Measurements from ENCODE around the gene HPCAL1.

HPCAL1 gene

GRCh38 chr2:10322973-10323372 is 20.3 kb downstream of the HPCAL1 start:
- POLR2A ChIA-PET: no interaction called here
- H3K27ac ChIP-seq (ENCODE audit: insufficient read depth in 1 of 2, low read depth in 1 of 2, low read length in 2 of 2, poor library complexity in 1 of 2, severe bottlenecking in 2 of 2): no peak overlapping the region
- H3K36me3 ChIP-seq (ENCODE audit: control insufficient read depth in 4 of 4, insufficient read depth in 4 of 4, low read length in 3 of 4): peaks cover 2 to 8% (median 6%) of the 10 kb centered on the region in 4 experiments
- peaks cover 0 to 22% (median 11%) of the 10 kb centered on the region in 4 experiments for H3K4me1 ChIP-seq (ENCODE audit: control extremely low read depth in 1 of 4, control insufficient read depth in 4 of 4, insufficient read depth in 4 of 4, low read length in 3 of 4)
- no peak overlapping the region for H3K4me3 ChIP-seq (ENCODE audit: control insufficient read depth in 1 of 7, extremely low read depth in 1 of 7, insufficient read depth in 4 of 7, low read depth in 2 of 7, low read length in 6 of 7)
- DNase-seq: no peak
- WGBS (ENCODE audit: insufficient coverage): 95% methylated on average over 12 of the region's 13 CpGs
- CTCF ChIA-PET: interaction anchor here (0.6 to 2.2 kb wide), 7 partner anchors 9 to 112 kb away, joined by 3 to 6 read pairs (median 4); partner anchors contain the start of gene HPCAL1
- peaks cover 0 to 18% (median 0%) of the 10 kb centered on the region in 5 experiments for H3K9me3 ChIP-seq (ENCODE audit: control extremely low read depth in 1 of 5, control insufficient read depth in 4 of 5, insufficient read depth in 2 of 5, low read depth in 1 of 5, low read length in 4 of 5)
- H3K27me3 ChIP-seq (replicated peaks in 2 of 5; ENCODE audit: control insufficient read depth in 4 of 5, insufficient read depth in 5 of 5, low read length in 4 of 5): no peaks in the 10 kb centered on the region

DNA sequence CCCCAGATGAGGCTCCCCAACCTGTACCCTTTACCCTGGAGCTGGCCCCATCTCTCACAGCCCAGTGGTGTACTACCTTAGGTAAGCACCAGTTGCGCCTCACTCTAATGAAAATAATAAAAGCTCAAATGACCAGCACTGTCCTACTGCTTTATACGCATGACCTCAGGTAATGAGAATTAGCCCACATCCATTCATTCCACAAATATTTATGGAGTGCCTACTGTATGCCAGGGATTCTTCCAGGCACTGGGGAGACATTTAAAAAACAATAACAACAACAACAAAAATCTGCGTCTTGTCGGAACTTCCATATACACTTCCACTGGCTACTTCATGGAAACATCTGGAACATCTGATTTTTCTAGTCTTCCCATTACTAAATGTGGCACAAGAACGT is 20.8 kb downstream of the HPCAL1 start:
- ChIA-PET CTCF (interaction anchor here (1.0 to 2.2 kb wide), 5 partner anchors 9 to 112 kb away, joined by 3 to 6 read pairs (median 4); partner anchors contain the start of gene HPCAL1), POLR2A (no interaction called here)
- peaks cover 0 to 28% (median 16%) of the 10 kb centered on the region in 4 experiments for H3K4me1 ChIP-seq (ENCODE audit: control extremely low read depth in 1 of 4, control insufficient read depth in 4 of 4, insufficient read depth in 4 of 4, low read length in 3 of 4)
- H3K36me3 ChIP-seq (ENCODE audit: control insufficient read depth in 4 of 4, insufficient read depth in 4 of 4, low read length in 3 of 4): peaks cover 2 to 8% (median 6%) of the 10 kb centered on the region in 4 experiments
- H3K27ac ChIP-seq (ENCODE audit: insufficient read depth in 1 of 2, low read depth in 1 of 2, low read length in 2 of 2, poor library complexity in 1 of 2, severe bottlenecking in 2 of 2): no peak overlapping the region
- peaks cover 0 to 18% (median 0%) of the 10 kb centered on the region in 5 experiments for H3K9me3 ChIP-seq (ENCODE audit: control extremely low read depth in 1 of 5, control insufficient read depth in 4 of 5, insufficient read depth in 2 of 5, low read depth in 1 of 5, low read length in 4 of 5)
- WGBS (ENCODE audit: insufficient coverage): 100% methylated on average over 4 of the region's 5 CpGs
- no peaks in the 10 kb centered on the region for H3K27me3 ChIP-seq (replicated peaks in 2 of 5; ENCODE audit: control insufficient read depth in 4 of 5, insufficient read depth in 5 of 5, low read length in 4 of 5)
- no peak for DNase-seq
- H3K4me3 ChIP-seq (ENCODE audit: control insufficient read depth in 1 of 7, extremely low read depth in 1 of 7, insufficient read depth in 4 of 7, low read depth in 2 of 7, low read length in 6 of 7): no peak overlapping the region

DNA sequence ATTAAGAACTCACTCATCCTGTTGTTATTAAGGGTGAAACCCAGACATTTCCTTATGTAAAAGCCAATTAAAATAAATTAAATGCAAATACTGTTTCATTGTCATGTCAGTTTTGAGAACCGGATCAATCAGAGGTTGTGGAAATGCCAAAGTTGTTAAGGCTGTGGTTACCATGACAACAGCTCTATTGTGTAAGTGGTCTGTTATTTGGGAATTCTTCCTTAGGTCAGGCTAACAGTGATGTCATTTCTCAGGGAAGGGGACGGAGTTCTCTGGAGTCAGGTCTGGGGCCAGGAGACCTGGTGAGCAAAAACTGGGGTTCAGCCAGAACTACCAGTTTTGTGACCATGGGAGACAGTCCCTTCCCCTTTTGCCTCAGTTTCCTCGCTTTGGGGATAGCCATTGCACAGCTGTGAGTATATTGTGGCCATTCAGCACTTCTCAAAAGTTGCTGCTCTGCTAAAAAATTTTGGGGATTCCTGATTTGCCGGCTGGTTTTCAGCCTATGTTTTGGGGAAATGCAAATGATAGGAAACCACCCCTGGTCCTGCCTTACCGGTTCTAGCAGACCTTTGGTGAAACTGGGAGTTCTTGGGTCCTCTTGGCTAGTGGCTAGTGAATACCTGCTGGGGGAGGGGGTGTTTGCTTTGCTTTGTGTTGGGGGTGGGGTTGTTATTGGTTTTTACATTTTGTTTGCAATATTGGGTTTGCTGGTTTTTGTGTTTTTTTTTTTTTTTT is 21.6 kb downstream of the HPCAL1 start:
- Histone ChIP-seq H3K9me3 (ENCODE audit: control extremely low read depth in 1 of 5, control insufficient read depth in 4 of 5, insufficient read depth in 2 of 5, low read depth in 1 of 5, low read length in 4 of 5) (peaks cover 0 to 18% (median 0%) of the 10 kb centered on the region in 5 experiments), H3K27me3 (replicated peaks in 2 of 5; ENCODE audit: control insufficient read depth in 4 of 5, insufficient read depth in 5 of 5, low read length in 4 of 5) (no peaks in the 10 kb centered on the region), H3K4me1 (ENCODE audit: control extremely low read depth in 1 of 4, control insufficient read depth in 4 of 4, insufficient read depth in 4 of 4, low read length in 3 of 4) (peaks cover 0 to 34% (median 22%) of the 10 kb centered on the region in 4 experiments), H3K4me3 (ENCODE audit: control insufficient read depth in 1 of 7, extremely low read depth in 1 of 7, insufficient read depth in 4 of 7, low read depth in 2 of 7, low read length in 6 of 7) (no peak overlapping the region), H3K36me3 (ENCODE audit: control insufficient read depth in 4 of 4, insufficient read depth in 4 of 4, low read length in 3 of 4) (peaks cover 2 to 8% (median 6%) of the 10 kb centered on the region in 4 experiments), H3K27ac (ENCODE audit: insufficient read depth in 1 of 2, low read depth in 1 of 2, low read length in 2 of 2, poor library complexity in 1 of 2, severe bottlenecking in 2 of 2) (no peak overlapping the region)
- 90% methylated on average over 3 of the region's 5 CpGs for WGBS (ENCODE audit: insufficient coverage)
- no peak for DNase-seq
- CTCF ChIA-PET: interaction anchor here (1.0 to 8.1 kb wide), 5 partner anchors 10 to 111 kb away, joined by 3 to 61 read pairs (median 4); partner anchors contain the start of gene HPCAL1
- POLR2A ChIA-PET: no interaction called here

DNA sequence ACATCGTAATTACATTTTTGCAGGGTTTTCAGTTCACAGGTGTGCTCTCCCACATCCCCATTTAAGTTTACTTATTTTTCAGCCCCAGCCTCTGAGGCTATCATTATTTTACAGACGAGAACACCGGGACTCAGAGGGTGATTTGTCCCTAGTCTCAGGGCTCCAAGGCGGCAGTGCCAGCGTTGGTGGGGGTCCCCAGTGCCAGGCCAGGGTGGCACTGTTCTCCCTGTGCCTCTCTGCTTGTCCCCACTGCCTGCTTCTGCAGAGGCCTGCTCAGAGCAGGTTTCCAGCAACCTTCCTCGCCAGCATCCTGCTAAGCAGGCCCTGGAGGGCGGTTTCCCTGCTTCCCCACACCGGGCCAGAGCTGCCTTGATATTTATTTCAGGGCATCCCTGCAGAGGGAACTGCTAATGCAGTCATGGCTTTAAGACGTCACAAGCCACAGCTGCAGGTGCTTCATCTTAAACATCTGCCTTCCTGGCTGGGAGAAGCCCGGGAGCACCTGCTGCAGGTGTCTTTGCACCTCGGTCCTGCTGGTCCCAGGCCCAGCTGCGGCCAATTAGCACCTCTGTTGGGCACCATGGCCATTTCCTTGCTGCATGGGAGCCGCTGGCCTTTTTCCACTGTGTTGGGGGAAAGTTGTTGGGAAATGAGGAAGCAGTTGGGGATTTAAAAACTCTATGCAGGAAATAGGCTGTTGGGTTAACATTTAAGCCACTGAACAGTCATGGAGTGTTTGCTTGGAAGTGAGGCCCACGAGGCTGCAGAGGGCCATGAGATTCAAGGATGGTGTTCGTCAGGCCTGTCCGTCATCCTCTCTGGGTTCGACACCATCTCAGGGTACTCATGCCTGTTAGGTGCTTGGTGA is 22.8 kb downstream of the HPCAL1 start:
- H3K4me1 ChIP-seq (ENCODE audit: control extremely low read depth in 1 of 4, control insufficient read depth in 4 of 4, insufficient read depth in 4 of 4, low read length in 3 of 4): peaks cover 3 to 46% (median 35%) of the 10 kb centered on the region in 4 experiments
- peaks cover 2 to 8% (median 6%) of the 10 kb centered on the region in 4 experiments for H3K36me3 ChIP-seq (ENCODE audit: control insufficient read depth in 4 of 4, insufficient read depth in 4 of 4, low read length in 3 of 4)
- peaks cover 0 to 12% (median 0%) of the 10 kb centered on the region in 5 experiments for H3K9me3 ChIP-seq (ENCODE audit: control extremely low read depth in 1 of 5, control insufficient read depth in 4 of 5, insufficient read depth in 2 of 5, low read depth in 1 of 5, low read length in 4 of 5)
- WGBS (ENCODE audit: insufficient coverage): 80% methylated on average over 17 of the region's 17 CpGs
- DNase-seq: no peak
- H3K4me3 ChIP-seq (ENCODE audit: control insufficient read depth in 1 of 7, extremely low read depth in 1 of 7, insufficient read depth in 4 of 7, low read depth in 2 of 7, low read length in 6 of 7): no peak overlapping the region
- ChIA-PET CTCF (interaction anchor here (0.6 to 8.1 kb wide), 3 partner anchors 83 to 204 kb away, joined by 3 to 61 read pairs (median 3); no protein-coding TSS in a partner anchor), POLR2A (no interaction called here)
- no peak overlapping the region for H3K27ac ChIP-seq (ENCODE audit: insufficient read depth in 1 of 2, low read depth in 1 of 2, low read length in 2 of 2, poor library complexity in 1 of 2, severe bottlenecking in 2 of 2)
- no peaks in the 10 kb centered on the region for H3K27me3 ChIP-seq (replicated peaks in 2 of 5; ENCODE audit: control insufficient read depth in 4 of 5, insufficient read depth in 5 of 5, low read length in 4 of 5)

DNA sequence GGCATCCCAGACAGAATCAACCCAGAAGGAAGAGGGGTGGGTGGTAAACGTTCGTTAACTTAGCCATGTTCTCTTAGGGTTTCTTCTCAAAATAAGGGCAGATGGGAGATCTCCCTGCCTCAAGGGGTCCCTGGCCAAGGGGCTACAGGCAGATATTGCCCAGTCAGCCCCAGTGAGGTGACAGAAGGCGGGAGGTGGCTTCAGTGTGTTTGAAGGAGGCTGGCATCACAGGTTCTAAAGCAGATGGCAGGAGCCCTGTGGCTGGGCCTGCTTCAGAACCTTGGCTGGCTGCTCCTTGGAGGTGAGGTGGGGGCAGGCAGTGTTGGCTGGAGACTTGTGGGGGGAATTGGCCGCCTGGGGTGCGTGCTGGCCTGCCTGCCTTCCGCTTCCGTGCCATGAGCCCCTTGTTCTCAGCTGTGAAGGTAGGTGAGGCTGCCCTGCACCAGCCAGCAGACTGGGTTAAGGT is 23.5 kb downstream of the HPCAL1 start:
- Histone ChIP-seq H3K27me3 (replicated peaks in 2 of 5; ENCODE audit: control insufficient read depth in 4 of 5, insufficient read depth in 5 of 5, low read length in 4 of 5) (no peaks in the 10 kb centered on the region), H3K36me3 (ENCODE audit: control insufficient read depth in 4 of 4, insufficient read depth in 4 of 4, low read length in 3 of 4) (peaks cover under 1 to 8% (median 5%) of the 10 kb centered on the region in 4 experiments), H3K4me1 (ENCODE audit: control extremely low read depth in 1 of 4, control insufficient read depth in 4 of 4, insufficient read depth in 4 of 4, low read length in 3 of 4) (peaks cover 6 to 53% (median 42%) of the 10 kb centered on the region in 4 experiments), H3K27ac (ENCODE audit: insufficient read depth in 1 of 2, low read depth in 1 of 2, low read length in 2 of 2, poor library complexity in 1 of 2, severe bottlenecking in 2 of 2) (no peak overlapping the region), H3K4me3 (ENCODE audit: control insufficient read depth in 1 of 7, extremely low read depth in 1 of 7, insufficient read depth in 4 of 7, low read depth in 2 of 7, low read length in 6 of 7) (no peak overlapping the region), H3K9me3 (ENCODE audit: control extremely low read depth in 1 of 5, control insufficient read depth in 4 of 5, insufficient read depth in 2 of 5, low read depth in 1 of 5, low read length in 4 of 5) (peaks cover 0 to 8% (median 0%) of the 10 kb centered on the region in 5 experiments)
- CTCF ChIA-PET: interaction anchor here (1.1 to 8.1 kb wide), 4 partner anchors 9 to 82 kb away, joined by 3 to 61 read pairs (median 4); no protein-coding TSS in a partner anchor
- 93% methylated on average over 5 of the region's 7 CpGs for WGBS (ENCODE audit: insufficient coverage)
- DNase-seq: no peak
- POLR2A ChIA-PET: no interaction called here

GRCh38 chr2:10326707-10327594 is 24.2 kb downstream of the HPCAL1 start:
- Histone ChIP-seq H3K36me3 (ENCODE audit: control insufficient read depth in 4 of 4, insufficient read depth in 4 of 4, low read length in 3 of 4) (peaks cover 0 to 8% (median 5%) of the 10 kb centered on the region in 4 experiments), H3K4me1 (ENCODE audit: control extremely low read depth in 1 of 4, control insufficient read depth in 4 of 4, insufficient read depth in 4 of 4, low read length in 3 of 4) (peaks cover 6 to 60% (median 49%) of the 10 kb centered on the region in 4 experiments), H3K9me3 (ENCODE audit: control extremely low read depth in 1 of 5, control insufficient read depth in 4 of 5, insufficient read depth in 2 of 5, low read depth in 1 of 5, low read length in 4 of 5) (peaks cover 0 to 4% (median 0%) of the 10 kb centered on the region in 5 experiments), H3K27me3 (replicated peaks in 2 of 5; ENCODE audit: control insufficient read depth in 4 of 5, insufficient read depth in 5 of 5, low read length in 4 of 5) (no peaks in the 10 kb centered on the region), H3K27ac (ENCODE audit: insufficient read depth in 1 of 2, low read depth in 1 of 2, low read length in 2 of 2, poor library complexity in 1 of 2, severe bottlenecking in 2 of 2) (no peak overlapping the region), H3K4me3 (ENCODE audit: control insufficient read depth in 1 of 7, extremely low read depth in 1 of 7, insufficient read depth in 4 of 7, low read depth in 2 of 7, low read length in 6 of 7) (no peak overlapping the region)
- POLR2A ChIA-PET: no interaction called here
- CTCF ChIA-PET: interaction anchor here (0.6 to 8.1 kb wide), 9 partner anchors 7 to 81 kb away, joined by 3 to 61 read pairs (median 4); no protein-coding TSS in a partner anchor
- WGBS (ENCODE audit: insufficient coverage): 93% methylated on average over 14 of the region's 15 CpGs
- DNase-seq: no peak
